ENCODE results near the gene FBN2. TPM values are rescaled to one million over a fixed set of nuclear protein-coding genes. Genes with fewer than 3 reads are reported as not detected.
A peak's percentile ranks its signal among the peaks of the same experiment; 100 is the strongest.

The FBN2 gene
- total and polyA plus RNA-seq, 2 donors (not counting 1 experiment from before 2014, with no cell fraction given), result 43.1 to 80.1 TPM

GRCh38 chr5:128355961-128356360 lies 182.1 kb downstream of the FBN2 start:
- Histone ChIP-seq H3K36me3 (ENCODE audit: control insufficient read depth, insufficient read depth, low read length) (no peaks in the 10 kb centered on the region), H3K4me1 (ENCODE audit: control insufficient read depth, extremely low read depth, insufficient read depth, low read length) (no peaks in the 10 kb centered on the region), H3K4me2 (ENCODE audit: extremely low read depth, insufficient read depth, low read length) (no peak overlapping the region), H4K20me1 (ENCODE audit: control insufficient read depth, extremely low read depth, insufficient read depth, low read length) (no peaks in the 10 kb centered on the region), H3K79me2 (ENCODE audit: control insufficient read depth, insufficient read depth, low read length) (no peaks in the 10 kb centered on the region), H2AFZ (ENCODE audit: low read length) (no peak overlapping the region), H3K9me3 (ENCODE audit: control insufficient read depth, insufficient read depth, low read depth, low read length) (no peaks in the 10 kb centered on the region), H3K9ac (ENCODE audit: insufficient read depth, low read length) (no peak overlapping the region), H3K27me3 (ENCODE audit: control insufficient read depth, insufficient read depth, low read length) (no peaks in the 10 kb centered on the region), H3K27ac (ENCODE audit: insufficient read depth, low read length) (no peak overlapping the region), H3K4me3 (replicated peaks in 1 of 4; ENCODE audit: control extremely low read depth in 1 of 4, insufficient read depth in 1 of 4, low read depth in 3 of 4, low read length in 4 of 4) (no peak overlapping the region)
- peak in 1 of 2 donors; percentile 5 for DNase-seq (ENCODE audit: low read depth in 2 of 2)
- TF ChIP-seq CTCF (conservative IDR thresholded peaks at IDR 0.05 in 1 of 2, IDR thresholded peaks at IDR 0.05 in 1 of 2; ENCODE audit: low read depth in 1 of 2, low read length in 2 of 2), result no peak
- no peak for TF ChIP-seq EZH2 (IDR thresholded peaks at IDR 0.05; ENCODE audit: low read length, missing control alignments)

GRCh38 chr5:128353441-128354107 lies 184.5 kb downstream of the FBN2 start:
- H3K9ac ChIP-seq (ENCODE audit: insufficient read depth, low read length), result no peak overlapping the region
- TF ChIP-seq CTCF (conservative IDR thresholded peaks at IDR 0.05 in 1 of 2, IDR thresholded peaks at IDR 0.05 in 1 of 2; ENCODE audit: low read depth in 1 of 2, low read length in 2 of 2), result no peak
- no peak for TF ChIP-seq EZH2 (IDR thresholded peaks at IDR 0.05; ENCODE audit: low read length, missing control alignments)

GRCh38 chr5:128350705-128351104 lies 187.3 kb downstream of the FBN2 start:
- H3K36me3 ChIP-seq (ENCODE audit: control insufficient read depth, insufficient read depth, low read length), result no peaks in the 10 kb centered on the region
- H3K27me3 ChIP-seq (ENCODE audit: control insufficient read depth, insufficient read depth, low read length), result no peaks in the 10 kb centered on the region
- H3K9ac ChIP-seq (ENCODE audit: insufficient read depth, low read length), result no peak overlapping the region
- no peak for DNase-seq (ENCODE audit: low read depth in 2 of 2)
- H4K20me1 ChIP-seq (ENCODE audit: control insufficient read depth, extremely low read depth, insufficient read depth, low read length), result no peaks in the 10 kb centered on the region
- H3K79me2 ChIP-seq (ENCODE audit: control insufficient read depth, insufficient read depth, low read length), result no peaks in the 10 kb centered on the region
- no peak overlapping the region for H3K4me3 ChIP-seq (replicated peaks in 1 of 4; ENCODE audit: control extremely low read depth in 1 of 4, insufficient read depth in 1 of 4, low read depth in 3 of 4, low read length in 4 of 4)
- no peaks in the 10 kb centered on the region for H3K4me1 ChIP-seq (ENCODE audit: control insufficient read depth, extremely low read depth, insufficient read depth, low read length)
- no peak overlapping the region for H3K4me2 ChIP-seq (ENCODE audit: extremely low read depth, insufficient read depth, low read length)
- TF ChIP-seq CTCF (conservative IDR thresholded peaks at IDR 0.05 in 1 of 2, IDR thresholded peaks at IDR 0.05 in 1 of 2; ENCODE audit: low read depth in 1 of 2, low read length in 2 of 2) (no peak), EZH2 (IDR thresholded peaks at IDR 0.05; ENCODE audit: low read length, missing control alignments) (no peak)
- no peak overlapping the region for H3K27ac ChIP-seq (ENCODE audit: insufficient read depth, low read length)
- no peaks in the 10 kb centered on the region for H3K9me3 ChIP-seq (ENCODE audit: control insufficient read depth, insufficient read depth, low read depth, low read length)
- no peak overlapping the region for H2AFZ ChIP-seq (ENCODE audit: low read length)

More at GRCh38 chr5:128353441-128354107, 184.5 kb downstream of the FBN2 start:
- Histone ChIP-seq H3K4me2 (ENCODE audit: extremely low read depth, insufficient read depth, low read length) (no peak overlapping the region), H3K79me2 (ENCODE audit: control insufficient read depth, insufficient read depth, low read length) (no peaks in the 10 kb centered on the region), H4K20me1 (ENCODE audit: control insufficient read depth, extremely low read depth, insufficient read depth, low read length) (no peaks in the 10 kb centered on the region), H3K4me1 (ENCODE audit: control insufficient read depth, extremely low read depth, insufficient read depth, low read length) (no peaks in the 10 kb centered on the region), H3K9me3 (ENCODE audit: control insufficient read depth, insufficient read depth, low read depth, low read length) (no peaks in the 10 kb centered on the region), H3K36me3 (ENCODE audit: control insufficient read depth, insufficient read depth, low read length) (no peaks in the 10 kb centered on the region), H2AFZ (ENCODE audit: low read length) (no peak overlapping the region), H3K4me3 (replicated peaks in 1 of 4; ENCODE audit: control extremely low read depth in 1 of 4, insufficient read depth in 1 of 4, low read depth in 3 of 4, low read length in 4 of 4) (no peak overlapping the region), H3K27me3 (ENCODE audit: control insufficient read depth, insufficient read depth, low read length) (no peaks in the 10 kb centered on the region), H3K27ac (ENCODE audit: insufficient read depth, low read length) (no peak overlapping the region)
- DNase-seq (ENCODE audit: low read depth in 2 of 2), result no peak

Measured in fibroblast of lung (primary cell).